Left forelimb (tissue), 1 donor: ENCODE data around the gene BRD3.
A peak's percentile ranks its signal among the peaks of the same experiment; 100 is the strongest.
"Not testable (repeated sequence)": the region's sequence is repeated elsewhere in the genome, so short reads cannot be mapped to it uniquely, and the experiment has no call there.

ENCODE experiments used
- DNase-seq: peaks from one replicate; pipeline ENCODE4 v3.0.0-alpha.2; 2018; ENCODE audit warnings: low spot score

The BRD3 gene

DNA sequence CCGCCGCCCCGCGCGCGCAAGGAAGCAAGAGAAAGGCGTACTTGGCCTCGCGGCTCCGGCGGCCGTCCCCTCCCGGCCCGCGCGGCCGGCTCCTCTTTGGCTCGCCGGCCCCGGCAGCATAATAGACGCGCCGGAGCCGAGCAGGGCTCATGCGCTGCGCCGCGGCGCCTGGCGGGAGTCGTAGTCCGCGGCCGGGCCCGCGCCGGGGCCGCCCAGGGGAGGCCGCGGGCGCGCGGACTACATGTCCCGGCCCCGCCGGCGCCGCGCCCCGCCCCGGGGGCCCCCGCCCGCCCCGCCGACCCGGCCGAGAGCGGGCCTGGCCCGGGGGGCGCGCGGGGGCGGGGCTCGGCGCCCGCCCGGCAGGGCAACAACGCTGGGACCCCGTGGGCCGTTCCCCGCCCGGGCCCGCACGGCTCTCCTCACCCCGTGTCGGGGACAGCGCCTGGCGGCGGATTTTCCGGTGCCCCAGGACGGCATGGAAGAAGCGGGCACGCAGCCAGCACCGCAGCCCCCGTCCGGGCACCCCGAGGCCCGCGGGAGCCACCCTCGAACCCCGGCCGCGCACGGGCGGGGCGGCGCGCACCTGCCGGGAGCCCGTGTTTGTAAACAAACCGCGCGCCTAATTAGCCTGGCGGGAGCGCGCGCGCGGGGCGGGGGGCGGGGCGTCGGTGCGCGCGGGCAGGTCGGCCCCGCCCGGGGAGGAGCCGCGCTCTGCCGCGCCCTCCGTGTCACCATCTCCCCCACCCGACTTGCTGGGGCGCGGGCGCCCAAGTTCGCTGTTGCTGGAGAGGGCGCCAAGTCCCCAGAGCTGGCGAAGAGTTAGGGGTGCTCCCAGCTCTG is at the start of gene BRD3:
Gene BRD3, minus strand, starts transcription at position 123 of the 840 bp plus-strand sequence. CDS start 14,549 bp downstream, outside the sequence.
- DNase-seq = peak; percentile 89

DNA sequence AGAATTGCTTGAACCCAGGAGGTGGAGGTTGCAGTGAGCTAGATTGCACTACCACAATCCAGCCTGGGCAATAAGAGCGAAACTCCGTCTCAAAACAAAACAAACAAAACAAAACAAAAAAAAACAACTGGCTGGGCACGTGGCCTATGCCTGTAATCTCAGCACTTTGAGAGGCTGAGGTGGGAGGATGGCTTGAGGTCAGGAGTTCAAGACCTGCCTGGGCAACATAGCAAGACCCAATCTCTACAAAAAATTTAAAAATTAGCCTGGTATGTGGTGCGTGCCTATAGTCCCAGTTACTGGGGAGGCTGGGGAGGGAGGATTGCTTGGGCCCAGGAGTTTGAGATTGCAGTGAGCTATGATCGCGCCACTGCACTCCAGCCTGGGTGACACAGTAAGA is 44.7 kb upstream of the BRD3 start:
- no peak for DNase-seq

DNA sequence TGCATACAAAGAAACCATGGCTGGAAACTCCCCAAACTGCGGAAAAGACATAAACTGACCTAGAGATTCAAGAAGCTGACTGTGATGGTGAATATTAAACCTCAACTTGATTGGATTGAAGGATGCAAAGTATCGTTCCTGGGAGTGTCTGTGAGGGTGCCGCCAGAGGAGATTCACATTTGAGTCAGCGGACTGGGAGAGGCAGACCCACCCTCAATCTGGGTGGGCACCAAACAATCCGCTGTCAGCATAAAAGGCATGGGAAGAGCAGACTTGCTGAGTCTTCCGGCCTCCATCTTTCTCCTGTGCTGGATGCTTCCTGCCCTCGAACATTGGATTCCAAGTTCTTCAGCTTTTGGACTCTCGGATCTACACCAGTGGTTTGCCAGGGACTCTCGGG is 43.2 kb upstream of the BRD3 start:
- no peak for DNase-seq

DNA sequence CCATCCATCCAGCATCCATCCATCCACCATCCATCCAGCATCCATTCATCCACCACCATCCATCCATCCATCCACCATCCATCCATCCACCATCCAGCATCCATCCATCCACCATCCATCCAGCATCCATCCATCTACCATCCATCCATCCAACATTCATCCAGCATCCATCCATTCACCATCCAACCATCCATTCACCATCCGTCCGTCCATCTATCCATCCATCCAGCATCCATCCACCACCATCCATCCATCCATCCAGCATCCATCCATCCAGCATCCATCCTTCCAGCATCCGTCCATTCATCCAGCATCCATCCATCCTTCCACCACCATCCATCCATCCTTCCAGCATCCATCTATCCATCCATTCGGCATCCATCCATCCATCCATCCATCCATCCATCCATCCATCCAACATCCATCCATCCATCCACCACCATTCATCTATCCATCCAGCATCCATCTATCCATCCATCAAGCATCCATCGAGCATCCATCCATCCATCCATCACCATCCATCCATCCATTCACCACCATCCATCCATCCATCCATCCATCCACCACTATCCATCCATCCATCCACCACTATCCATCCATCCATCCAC is 35.7 kb upstream of the BRD3 start:
- DNase-seq = no peak

DNA sequence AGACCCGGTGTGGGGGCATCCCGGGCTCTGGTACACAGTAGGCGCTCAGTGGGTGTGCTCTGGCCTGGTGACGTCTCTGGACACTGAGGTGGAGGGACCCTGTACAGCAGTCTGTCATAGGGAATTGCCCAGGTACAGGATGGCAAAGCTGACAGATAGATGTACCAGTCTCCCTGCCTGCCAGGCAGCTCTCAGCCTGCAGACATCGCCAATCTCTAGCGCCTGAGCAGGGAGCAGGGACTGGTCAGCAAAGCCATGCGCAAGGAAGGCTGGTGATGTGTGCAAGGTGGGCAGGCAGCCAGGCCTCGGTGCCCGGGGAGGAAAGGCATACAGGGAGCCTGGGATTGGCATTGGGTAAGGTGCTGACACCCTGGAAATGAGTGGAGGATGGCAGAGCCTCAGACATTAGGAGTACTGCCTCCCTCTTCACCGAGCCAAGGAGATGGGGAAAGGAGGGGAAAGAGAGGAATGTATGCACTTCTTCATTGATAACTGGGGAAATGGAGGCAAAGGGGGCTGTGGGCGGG is 33.9 kb upstream of the BRD3 start:
- DNase-seq = no peak

DNA sequence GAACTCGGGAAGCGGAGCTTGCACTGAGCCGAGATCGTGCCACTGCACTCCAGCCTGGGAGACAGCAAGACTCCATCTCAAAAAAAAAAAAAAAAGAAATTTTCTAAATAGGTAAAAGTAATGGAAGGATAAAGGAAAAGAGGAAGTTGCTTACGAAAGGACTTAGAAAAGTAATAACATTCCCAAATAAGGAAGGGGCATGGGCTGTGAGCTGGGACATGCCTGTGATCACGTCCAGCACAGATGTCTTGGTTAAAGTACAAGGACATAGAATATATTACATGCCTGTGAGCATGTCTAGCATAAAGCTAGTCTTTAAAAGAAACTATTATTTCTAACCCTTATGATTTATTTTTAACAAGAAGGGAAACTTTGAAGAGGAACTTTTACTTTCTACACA is 33.3 kb upstream of the BRD3 start:
- not testable (repeated sequence) for DNase-seq

DNA sequence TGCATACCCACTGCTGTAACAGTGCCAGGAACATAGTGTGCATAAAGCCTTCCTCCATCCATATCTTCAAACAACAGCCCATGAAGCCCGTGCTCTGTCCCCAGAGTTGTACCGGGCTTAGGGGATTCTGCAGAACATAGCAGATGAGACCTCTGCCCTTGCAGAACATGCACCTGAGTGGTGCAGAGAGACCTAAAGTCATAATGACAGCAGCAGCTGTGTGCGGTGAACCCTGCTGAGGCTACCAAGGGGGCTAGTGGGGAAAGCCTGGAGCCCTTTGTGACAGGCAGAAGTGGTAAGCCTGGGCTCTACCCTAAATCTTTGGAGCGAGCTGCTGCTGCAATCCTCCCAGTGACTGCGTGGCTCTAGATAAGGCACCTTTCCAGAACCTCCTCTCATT is 32.2 kb upstream of the BRD3 start:
- no peak for DNase-seq

DNA sequence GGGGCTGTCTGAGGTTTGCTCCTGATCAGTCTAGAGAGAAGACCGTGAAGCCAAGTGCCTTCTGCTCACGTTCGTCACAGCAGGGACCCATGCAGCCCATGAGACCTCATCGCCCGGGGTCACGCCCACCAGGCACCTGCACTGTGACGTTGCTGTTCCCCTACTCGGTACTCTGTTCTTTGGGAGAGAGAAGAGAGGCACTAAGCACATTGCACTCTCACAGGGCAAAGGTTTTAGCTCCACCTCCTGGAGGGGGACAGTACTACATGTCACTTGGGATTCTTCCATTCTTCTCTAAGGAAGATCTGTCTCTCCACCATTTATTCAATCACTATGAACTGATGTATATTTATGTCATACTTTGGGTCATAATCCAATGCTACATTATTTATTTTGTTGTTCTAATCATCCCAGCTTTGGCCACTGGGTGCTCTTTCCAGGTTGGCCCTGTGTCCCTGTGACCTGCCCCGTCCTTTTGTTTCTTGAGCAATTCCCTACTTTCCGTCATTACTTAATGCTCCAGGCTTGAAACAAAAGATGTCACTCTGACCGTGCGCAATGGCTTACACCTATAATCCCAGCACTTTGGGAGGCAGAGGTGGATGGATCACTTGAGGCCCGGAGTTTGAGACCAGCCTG is 31.4 kb upstream of the BRD3 start:
- no peak for DNase-seq

DNA sequence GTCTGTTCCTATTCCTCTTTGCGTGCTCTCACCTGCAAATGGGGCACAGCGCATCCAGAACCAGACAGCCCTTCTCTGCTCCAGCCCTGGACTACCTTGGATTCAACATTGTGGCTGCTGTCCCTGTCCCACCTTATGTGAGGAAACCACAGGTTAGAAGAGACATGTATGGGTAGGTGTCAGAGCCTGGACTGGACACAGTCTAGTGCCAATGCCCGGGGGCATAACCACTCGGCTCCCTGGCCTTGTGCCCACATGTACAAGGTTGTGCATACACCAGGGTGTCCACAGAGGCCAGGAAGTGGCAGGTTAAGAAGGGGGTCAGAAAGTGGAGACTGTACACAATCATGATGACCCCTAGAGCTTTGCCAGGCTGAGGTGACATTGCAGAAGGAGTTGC is 22.1 kb upstream of the BRD3 start:
- DNase-seq = no peak

DNA sequence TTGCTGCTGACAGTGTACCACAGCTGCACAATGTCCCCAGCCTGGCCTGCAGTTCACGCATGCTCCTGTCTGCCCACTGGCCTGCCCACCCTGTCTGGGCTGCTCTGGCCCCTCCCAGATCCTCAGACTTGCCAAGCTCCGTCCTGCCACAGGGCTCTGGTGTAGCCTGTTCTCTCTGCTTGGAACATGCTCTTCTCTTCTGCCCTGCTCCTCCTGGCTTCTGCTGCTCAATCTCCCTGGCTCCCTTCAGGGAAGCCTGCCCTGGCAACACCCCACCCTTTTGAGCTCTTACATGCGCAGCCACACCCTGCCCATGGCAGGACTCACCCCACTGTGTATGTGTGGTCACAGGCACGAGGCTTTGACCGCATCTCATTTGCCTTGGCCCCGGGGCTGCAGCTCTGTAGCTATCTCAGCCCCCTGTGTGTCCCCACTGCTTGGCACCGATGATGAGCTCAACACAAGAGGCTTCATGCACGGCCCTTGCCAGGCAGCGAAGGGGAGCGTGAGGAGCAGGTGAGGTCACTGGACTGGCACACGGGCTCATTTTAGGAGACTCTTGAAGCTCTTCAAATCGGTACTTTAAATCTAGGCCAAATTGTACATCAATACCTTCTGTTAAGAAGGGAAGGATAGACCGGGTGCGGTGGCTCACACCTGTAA is 20.4 kb upstream of the BRD3 start:
- DNase-seq = no peak

DNA sequence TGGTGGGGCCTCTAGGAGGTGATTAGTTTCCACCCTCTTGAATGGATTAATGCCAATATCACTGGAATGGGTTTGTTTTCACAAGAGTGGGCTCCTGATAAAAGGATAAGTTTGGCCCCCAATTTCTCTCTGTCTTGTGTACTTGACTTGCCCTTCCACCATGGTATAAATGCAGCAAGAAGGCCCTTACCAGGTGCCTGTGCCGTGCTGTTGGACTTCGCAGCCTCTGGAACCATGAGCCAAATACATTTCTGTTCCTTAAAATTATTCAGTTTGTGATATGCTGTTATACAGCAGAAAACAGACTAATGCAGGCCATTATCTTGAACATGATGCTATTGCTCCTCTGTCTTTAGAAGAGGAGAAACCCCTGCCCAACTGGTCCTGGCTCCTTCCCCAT is 17.8 kb upstream of the BRD3 start:
- no peak for DNase-seq

DNA sequence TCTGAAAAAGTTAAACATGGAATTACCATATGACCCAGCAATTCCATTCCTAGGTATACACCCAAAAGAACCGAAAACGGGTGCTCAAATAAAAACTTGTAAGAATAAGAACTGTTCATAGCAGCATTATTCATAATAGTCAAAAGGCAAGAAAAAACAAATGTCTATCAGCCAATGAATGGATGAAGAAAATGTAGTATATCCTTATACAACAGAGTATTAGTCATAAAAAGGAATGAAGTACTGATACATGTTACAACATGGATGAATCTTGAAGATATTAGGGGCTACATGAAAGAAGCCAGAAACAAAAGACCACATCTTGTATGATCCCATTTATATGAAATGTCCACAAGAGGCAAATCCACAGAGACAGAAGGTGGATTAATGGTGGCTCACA is 15.6 kb upstream of the BRD3 start:
- DNase-seq = no peak

DNA sequence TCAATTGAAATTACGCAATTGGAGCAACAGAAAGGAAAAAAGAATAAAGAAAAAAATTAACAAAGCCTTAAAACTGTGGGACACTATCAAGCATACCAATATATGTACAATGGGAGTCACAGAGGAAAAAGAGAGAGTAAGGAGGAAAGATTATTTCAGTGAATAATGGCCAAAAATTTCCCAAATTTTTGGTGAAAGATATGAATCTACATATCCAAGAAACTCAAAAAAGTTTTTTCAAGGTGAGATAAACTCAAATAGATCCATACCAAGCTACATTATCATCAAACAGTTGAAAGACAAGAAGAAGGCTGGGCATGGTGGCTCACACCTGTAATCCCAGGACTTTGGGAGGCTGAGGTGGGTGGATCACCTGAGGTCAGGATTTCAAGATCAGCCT is 8.8 kb upstream of the BRD3 start:
- no peak for DNase-seq

DNA sequence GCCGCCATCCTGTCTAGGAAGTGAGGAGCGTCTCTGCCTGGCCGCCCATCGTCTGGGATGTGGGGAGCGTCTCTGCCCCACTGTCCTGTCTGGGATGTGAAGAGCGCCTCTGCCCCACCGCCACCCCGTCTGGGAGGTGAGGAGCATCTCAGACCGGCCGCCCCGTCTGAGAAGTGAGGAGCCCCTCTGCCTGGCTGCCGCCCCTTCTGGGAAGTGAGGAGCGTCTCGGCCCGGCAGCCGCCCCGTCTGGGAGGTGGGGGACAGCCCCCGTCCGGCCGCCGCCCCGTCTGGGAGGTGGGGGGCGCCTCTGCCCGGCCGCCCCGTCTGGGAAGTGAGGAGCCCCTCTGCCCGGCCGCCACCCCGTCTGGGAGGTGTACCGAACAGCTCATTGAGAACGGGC is 7.9 kb upstream of the BRD3 start:
- not testable (repeated sequence) for DNase-seq

DNA sequence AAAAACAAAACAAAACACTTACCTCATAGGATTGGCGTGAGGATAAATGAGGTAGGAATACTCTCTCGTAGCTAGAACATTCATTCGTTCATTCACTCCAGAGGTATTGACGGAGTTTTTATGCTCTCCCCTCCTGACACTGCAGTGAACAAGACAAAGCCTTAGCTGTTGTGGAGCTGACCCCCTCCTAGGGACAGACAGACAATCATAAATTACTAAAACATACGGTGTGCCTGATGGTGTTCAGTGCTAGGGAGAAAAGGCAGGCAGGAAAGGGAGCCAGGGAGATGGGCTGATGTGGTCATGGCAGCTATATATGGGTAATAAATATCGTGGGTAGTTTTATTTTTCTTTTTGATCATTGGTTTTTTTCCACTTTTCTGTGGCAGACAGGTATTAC is 5.7 kb upstream of the BRD3 start:
- no peak for DNase-seq

DNA sequence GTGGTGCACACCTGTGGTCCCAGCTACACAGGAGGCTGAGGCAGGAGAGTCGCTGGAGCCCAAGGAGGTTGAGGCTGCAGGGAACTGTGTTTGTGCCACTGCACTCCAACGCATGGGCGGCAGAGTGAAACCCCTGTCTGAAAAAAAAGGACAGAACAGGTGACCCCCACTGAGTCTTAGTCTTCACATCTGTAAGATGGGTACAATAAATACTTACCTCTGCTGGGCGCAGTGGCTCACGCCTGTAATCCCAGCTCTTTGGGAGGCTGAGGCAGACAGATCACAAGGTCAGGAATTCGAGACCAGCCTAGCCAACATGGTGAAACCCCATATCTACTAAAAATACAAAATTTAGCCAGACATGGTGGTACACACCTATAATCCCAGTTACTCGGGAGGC is 4.9 kb upstream of the BRD3 start:
- DNase-seq = not testable (repeated sequence)

DNA sequence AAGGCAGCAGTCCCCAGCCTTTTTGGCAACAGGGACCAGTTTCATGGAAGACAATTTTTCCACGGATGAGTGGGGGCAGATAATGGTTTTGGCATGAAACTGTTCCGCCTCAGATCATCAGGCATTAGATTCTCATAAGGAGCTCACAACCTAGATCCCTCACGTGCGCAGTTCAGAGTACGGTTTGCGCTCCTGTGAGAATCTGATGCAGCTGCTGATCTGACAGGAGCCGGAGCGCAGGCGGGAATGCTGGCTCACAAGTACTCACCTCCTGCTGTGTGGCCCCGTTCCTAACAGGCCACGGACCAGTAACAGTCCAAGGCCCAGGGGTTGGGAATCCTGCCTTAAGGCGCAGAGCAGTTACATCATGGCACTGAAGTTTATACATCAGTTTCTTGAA is 3.3 kb upstream of the BRD3 start:
- no peak for DNase-seq

DNA sequence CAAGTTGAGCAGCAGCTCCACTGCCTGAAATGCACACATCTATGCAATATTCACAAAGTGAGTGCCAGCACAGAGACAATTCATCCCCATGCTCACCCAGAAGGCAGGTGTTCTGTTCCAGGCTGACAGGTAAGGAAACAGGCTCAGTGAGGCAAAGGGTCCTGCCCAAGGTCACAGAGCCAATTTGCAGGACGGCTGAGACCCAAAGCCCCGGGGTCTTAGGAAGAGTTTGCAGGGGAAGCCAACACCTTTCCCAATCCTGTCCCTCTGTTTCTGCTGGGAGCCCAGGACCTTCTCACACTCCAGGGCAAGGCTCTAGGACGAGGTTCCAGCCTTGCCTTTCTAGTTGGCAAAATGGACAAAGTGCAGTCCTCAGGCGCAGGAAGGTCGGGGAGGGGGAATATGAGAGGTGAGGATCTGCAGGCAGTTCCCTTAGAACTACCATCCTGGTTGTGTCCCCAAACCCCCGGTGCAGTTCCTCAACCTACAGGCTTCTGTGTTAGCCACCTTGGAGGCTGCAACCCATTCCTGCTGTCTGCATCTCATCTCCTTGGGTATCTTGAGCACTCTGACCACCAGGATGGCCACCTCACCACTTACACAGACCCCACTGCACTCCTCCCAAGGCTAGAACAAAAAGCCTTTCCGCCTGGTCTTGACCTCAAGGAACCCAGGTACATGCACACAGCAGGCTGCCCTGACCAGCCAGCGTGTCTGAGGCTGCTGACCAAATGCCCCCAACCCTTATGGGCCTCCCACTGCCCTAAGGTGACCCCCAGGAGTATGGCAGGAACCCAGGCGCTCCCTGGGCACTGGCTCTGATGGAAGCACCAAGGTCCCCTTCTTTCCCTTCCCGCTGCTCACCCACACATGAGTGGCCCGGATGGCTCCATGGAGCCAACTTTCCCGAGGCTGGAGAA is 1.9 kb upstream of the BRD3 start:
- DNase-seq = no peak

DNA sequence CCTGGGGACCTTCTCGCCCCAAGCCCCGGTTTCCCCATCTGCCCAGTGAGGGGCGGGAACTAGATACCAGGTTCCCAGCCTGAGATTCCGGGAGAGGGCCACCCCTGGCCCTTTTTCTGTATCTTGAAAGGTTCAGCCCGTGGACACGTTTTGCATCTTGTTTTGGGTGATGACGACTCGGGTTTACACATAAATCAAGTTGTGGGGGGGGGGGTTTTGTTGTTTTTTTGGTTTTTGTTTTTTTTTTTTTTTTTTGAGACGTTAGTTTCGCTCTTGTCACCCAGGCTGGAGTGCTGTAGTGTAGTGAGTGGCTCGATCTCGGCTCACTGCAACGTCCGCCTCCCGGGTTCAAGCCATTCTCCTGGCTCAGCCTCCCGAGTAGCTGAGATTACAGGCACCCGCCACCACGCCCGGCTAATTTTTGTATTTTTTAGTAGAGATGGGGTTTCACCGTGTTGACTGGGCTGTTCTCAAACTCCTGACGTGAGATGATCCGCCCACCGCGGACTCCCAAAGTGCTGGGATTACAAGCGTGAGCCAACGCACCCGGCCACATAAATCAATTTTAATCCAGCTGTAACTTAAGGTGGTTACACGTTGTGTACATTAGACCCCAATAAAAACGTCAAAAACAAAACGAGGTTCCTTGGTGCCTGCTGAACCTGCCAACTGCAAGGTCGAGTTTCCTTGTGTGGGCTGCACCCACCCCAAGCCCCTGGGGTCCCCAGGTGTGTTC is 1.1 kb upstream of the BRD3 start:
- DNase-seq = peak; percentile 53
